22Rv1 (cell line): ENCODE data around the gene EYS.

ENCODE experiments used
- ZFX ChIP-seq: fragments of 450-650 bp; IDR thresholded peaks from 2 replicates; pipeline ENCODE4 v1.6.1; 2017; ENCODE audit warnings: antibody characterized with exemption, borderline replicate concordance
- TF ChIP-seq, protein P1 (sequence below): fragments of 450-650 bp; IDR thresholded peaks from 2 replicates; pipeline ENCODE4 v1.5.1; 2017; ENCODE audit warnings: mild to moderate bottlenecking

DNA sequence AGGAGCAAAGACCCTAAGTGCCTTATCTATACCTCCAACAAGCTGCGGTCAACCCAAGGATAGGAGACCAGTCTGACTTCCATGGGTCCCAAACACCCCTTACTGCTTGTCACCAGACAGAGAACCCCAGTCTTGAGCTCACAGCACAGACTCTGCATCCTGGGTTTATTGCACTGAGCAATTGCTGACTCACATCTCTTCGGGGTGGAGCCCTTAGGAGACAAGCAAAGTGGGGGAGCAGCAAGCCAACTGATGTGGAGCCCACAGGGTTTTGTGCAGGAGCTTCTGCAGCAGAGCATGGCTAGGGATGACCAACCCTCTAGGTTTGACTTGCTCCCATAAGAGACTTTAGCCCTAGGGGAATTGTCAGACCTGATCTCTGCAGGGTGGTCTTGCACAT is 38.6 kb upstream of the EYS start:
- TF ChIP-seq, protein P1, sequence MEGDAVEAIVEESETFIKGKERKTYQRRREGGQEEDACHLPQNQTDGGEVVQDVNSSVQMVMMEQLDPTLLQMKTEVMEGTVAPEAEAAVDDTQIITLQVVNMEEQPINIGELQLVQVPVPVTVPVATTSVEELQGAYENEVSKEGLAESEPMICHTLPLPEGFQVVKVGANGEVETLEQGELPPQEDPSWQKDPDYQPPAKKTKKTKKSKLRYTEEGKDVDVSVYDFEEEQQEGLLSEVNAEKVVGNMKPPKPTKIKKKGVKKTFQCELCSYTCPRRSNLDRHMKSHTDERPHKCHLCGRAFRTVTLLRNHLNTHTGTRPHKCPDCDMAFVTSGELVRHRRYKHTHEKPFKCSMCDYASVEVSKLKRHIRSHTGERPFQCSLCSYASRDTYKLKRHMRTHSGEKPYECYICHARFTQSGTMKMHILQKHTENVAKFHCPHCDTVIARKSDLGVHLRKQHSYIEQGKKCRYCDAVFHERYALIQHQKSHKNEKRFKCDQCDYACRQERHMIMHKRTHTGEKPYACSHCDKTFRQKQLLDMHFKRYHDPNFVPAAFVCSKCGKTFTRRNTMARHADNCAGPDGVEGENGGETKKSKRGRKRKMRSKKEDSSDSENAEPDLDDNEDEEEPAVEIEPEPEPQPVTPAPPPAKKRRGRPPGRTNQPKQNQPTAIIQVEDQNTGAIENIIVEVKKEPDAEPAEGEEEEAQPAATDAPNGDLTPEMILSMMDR, result no peak
- TF ChIP-seq ZFX, result no peak
